Common myeloid progenitor, CD34-positive (primary cell): ENCODE measurements around the gene KLHL29.

ENCODE experiments used
- CTCF ChIA-PET: fragments of 350-600 bp; sonication (Branson Sonifier 250); formaldehyde crosslinking; loops from one replicate; lab custom pipeline; 2021; ENCODE audit warnings: antibody characterized with exemption; lab: Charles Lee
- POLR2A ChIA-PET: fragments of 350-600 bp; sonication (Branson Sonifier 250); formaldehyde crosslinking; loops from one replicate; lab custom pipeline; 2021; ENCODE audit warnings: antibody characterized with exemption; lab: Charles Lee
- DNase-seq, 3 donors: peaks; one replicate each; pipeline versions ENCODE4 v3.0.0 to v3.0.0-alpha.2; 2013
- H3K27ac ChIP-seq, 2 experiments: 1 replicate in 1 of 2; 2 replicates in 1 of 2; pipeline ENCODE4 v1.7.0; 2013; ENCODE audit warnings: inconsistent platforms in 2 of 2, low read length in 2 of 2, mild to moderate bottlenecking in 2 of 2, low read depth in 1 of 2, moderate library complexity in 1 of 2; ENCODE audit not compliant: severe bottlenecking in 2 of 2, insufficient read depth in 1 of 2, poor library complexity in 1 of 2
- H3K27me3 ChIP-seq, 5 experiments: replicated peaks in 2 of 5; 1 replicate in 3 of 5; 2 replicates in 2 of 5; pipeline versions ENCODE4 v1.6.1 to v1.7.0; 2013; ENCODE audit warnings: low read length in 4 of 5, mild to moderate bottlenecking in 2 of 5, moderate library complexity in 2 of 5, inconsistent platforms in 1 of 5; ENCODE audit not compliant: insufficient read depth in 5 of 5, control insufficient read depth in 4 of 5
- H3K36me3 ChIP-seq, 4 experiments: 1 replicate in 2 of 4; 2 replicates in 2 of 4; pipeline versions ENCODE4 v1.6.1 to v1.7.0; 2013; ENCODE audit warnings: low read length in 3 of 4, control low read depth in 1 of 4, mild to moderate bottlenecking in 1 of 4; ENCODE audit not compliant: control insufficient read depth in 4 of 4, insufficient read depth in 4 of 4
- H3K4me1 ChIP-seq, 4 experiments: 1 replicate in 3 of 4; 2 replicates in 1 of 4; pipeline versions ENCODE4 v1.6.1 to v1.7.1; 2013; ENCODE audit warnings: low read length in 3 of 4, mild to moderate bottlenecking in 3 of 4, control low read depth in 1 of 4, inconsistent platforms in 1 of 4, moderate library complexity in 1 of 4; ENCODE audit not compliant: control insufficient read depth in 4 of 4, insufficient read depth in 4 of 4; ENCODE audit errors: control extremely low read depth in 1 of 4
- H3K4me3 ChIP-seq, 7 experiments: 1 replicate in 4 of 7; 2 replicates in 3 of 7; pipeline versions ENCODE4 v1.5.1 to v1.7.0; 2013; ENCODE audit warnings: mild to moderate bottlenecking in 7 of 7, low read length in 6 of 7, moderate library complexity in 6 of 7, inconsistent platforms in 2 of 7, low read depth in 2 of 7, control low read depth in 1 of 7; ENCODE audit not compliant: insufficient read depth in 4 of 7, control insufficient read depth in 1 of 7; ENCODE audit errors: extremely low read depth in 1 of 7
- H3K9me3 ChIP-seq, 5 experiments: 1 replicate in 4 of 5; 2 replicates in 1 of 5; pipeline versions ENCODE4 v1.6.1 to v1.7.1; 2013; ENCODE audit warnings: low read length in 4 of 5, mild to moderate bottlenecking in 2 of 5, inconsistent platforms in 1 of 5, low read depth in 1 of 5, moderate library complexity in 1 of 5; ENCODE audit not compliant: control insufficient read depth in 4 of 5, insufficient read depth in 2 of 5; ENCODE audit errors: control extremely low read depth in 1 of 5
- WGBS: methylation state at CpG from one replicate; pipeline ENCODE4 v1.1.5; 2013; ENCODE audit not compliant: insufficient coverage; 5-methylcytosine and 5-hydroxymethylcytosine counted together

KLHL29 gene

DNA sequence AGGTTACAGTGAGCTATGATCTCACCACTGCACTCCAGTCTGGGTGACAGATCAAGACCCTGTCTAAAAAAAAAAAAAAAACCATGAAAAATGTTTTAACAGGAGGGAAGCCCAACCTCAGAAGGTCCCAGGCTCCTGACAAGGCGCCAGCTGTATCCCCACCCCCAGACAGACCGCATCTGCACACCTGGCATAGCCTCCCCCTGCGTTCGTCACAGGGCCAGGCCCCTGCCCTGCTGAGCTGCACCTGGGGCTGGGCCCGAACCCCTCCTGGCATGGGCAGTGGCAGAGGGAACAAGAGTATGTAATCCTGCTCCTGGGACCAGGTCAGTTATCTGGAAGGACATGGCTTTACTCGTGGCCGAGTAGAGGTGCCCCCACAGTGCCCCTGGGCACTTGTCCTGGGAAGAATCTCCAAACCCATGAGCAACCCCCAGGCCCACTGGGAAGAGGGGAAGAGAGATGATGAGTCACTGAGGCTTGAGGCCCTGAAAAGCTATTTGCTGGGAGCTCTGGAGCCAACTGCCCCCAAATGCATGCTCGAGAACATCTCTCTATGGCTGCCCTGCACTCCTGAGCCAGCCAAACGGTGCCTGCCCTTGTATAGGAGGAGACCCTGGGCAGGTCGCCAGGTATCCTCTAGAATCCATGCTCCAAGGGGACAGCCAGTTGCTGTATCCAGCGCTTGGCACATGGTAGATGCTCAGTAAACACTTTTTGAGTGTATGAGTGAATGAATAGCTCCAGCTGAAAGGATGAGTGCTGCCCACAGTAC lies 276.5 kb downstream of the KLHL29 start:
- no peak for DNase-seq
- WGBS, result 89% methylated on average over 7 of the region's 11 CpGs
- no peak overlapping the region for H3K27ac ChIP-seq
- H3K9me3 ChIP-seq, result no peaks in the 10 kb centered on the region
- CTCF ChIA-PET, result interaction anchor here (0.6 to 0.9 kb wide), 3 partner anchors 8 to 92 kb away, joined by 3 to 5 read pairs (median 3); no protein-coding TSS in a partner anchor
- H3K36me3 ChIP-seq, result no peaks in the 10 kb centered on the region
- no peak overlapping the region for H3K4me3 ChIP-seq
- H3K27me3 ChIP-seq, result peaks cover 0 to 41% (median 12%) of the 10 kb centered on the region in 5 experiments
- peaks cover 0 to 14% (median 8%) of the 10 kb centered on the region in 4 experiments for H3K4me1 ChIP-seq
- POLR2A ChIA-PET, result interaction anchor here (0.6 kb wide), 1 partner anchor 182 kb away, joined by 3 read pairs; no protein-coding TSS in a partner anchor

DNA sequence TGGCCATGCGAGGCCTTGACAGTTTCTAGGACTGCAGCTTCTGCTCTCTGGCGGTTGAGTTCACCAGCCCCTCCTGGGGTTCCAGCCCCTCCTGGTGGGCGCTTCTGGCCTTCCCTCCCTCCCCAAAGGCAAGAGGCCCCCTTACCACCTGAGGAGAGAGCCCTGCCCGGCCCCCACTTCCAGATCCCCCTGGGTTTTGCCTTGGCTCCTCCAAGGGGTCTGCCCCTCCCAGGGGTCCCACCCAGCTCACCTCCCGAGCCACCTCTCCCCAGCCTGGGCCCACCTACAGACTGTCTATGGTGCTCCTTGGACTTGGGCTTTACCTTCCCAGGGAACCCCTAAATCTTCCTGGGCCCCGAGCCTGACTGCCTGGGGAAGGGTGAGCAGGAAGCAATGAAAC lies 277.5 kb downstream of the KLHL29 start:
- POLR2A ChIA-PET, result no interaction called here
- peaks cover 0 to 14% (median 8%) of the 10 kb centered on the region in 4 experiments for H3K4me1 ChIP-seq
- no peaks in the 10 kb centered on the region for H3K36me3 ChIP-seq
- H3K9me3 ChIP-seq, result no peaks in the 10 kb centered on the region
- no peak overlapping the region for H3K4me3 ChIP-seq
- WGBS, result 86% methylated on average over 3 of the region's 6 CpGs
- H3K27me3 ChIP-seq, result peaks cover 0 to 41% (median 13%) of the 10 kb centered on the region in 5 experiments
- H3K27ac ChIP-seq, result no peak overlapping the region
- CTCF ChIA-PET, result interaction anchor here (0.9 kb wide), 1 partner anchor 93 kb away, joined by 3 read pairs; no protein-coding TSS in a partner anchor
- DNase-seq, result no peak

DNA sequence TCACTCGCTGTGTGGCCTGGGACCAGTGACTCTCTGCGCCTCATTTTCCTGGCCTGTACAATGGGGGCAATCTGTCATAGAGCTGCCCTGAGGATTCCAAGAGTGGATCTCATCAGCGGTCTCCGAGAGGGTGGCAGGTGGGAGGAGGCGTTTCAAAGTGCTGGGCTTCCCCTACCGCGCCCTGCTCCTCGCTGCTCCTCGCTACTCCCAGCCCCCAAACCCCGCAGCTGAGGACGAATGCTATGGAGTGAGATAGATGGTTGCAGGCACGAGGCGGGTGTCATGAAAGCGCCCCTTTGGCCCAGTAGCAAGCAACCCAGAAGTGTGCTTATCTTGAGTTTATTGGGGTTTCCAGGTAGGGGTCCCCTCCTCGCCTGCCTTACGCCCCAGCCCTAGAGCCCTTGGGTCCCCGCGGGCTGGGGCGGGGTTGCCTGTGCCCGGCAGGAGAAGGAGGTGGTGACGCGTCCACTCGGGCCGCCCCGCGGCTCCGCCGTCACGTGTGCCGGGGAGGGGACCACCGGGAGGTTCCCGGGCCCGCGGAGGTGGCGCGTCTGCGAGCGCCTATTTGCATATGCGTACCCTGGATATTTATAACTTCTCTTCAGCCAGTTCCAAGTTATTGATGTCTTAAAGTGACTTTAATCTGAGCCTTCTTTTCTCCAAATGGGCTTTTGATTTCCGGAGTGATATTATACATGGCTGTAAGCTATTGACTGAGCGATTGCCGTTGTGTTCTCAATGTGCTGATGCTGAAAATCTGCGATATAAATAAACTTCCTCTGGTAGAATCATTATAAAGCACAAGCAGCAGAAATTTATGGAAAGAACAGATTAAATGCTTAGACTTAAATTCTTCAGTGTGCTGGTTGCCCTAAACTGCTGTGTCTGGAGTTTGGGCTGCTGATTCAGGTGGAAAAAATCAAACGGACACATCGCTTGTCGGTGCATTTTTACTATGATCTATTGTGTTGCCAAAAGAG lies 278.3 kb downstream of the KLHL29 start:
- Histone ChIP-seq H3K27ac (no peak overlapping the region), H3K36me3 (no peaks in the 10 kb centered on the region), H3K9me3 (no peaks in the 10 kb centered on the region), H3K4me1 (peaks cover 0 to 11% (median 6%) of the 10 kb centered on the region in 4 experiments), H3K27me3 (peaks cover 0 to 41% (median 19%) of the 10 kb centered on the region in 5 experiments), H3K4me3 (peak overlapping the region in 2 of 7 experiments; percentile 15 to 28)
- WGBS, result 28% methylated on average over 39 of the region's 46 CpGs
- ChIA-PET CTCF (no interaction called here), POLR2A (no interaction called here)
- peak in 2 of 3 donors; percentile 11 to 28 for DNase-seq

DNA sequence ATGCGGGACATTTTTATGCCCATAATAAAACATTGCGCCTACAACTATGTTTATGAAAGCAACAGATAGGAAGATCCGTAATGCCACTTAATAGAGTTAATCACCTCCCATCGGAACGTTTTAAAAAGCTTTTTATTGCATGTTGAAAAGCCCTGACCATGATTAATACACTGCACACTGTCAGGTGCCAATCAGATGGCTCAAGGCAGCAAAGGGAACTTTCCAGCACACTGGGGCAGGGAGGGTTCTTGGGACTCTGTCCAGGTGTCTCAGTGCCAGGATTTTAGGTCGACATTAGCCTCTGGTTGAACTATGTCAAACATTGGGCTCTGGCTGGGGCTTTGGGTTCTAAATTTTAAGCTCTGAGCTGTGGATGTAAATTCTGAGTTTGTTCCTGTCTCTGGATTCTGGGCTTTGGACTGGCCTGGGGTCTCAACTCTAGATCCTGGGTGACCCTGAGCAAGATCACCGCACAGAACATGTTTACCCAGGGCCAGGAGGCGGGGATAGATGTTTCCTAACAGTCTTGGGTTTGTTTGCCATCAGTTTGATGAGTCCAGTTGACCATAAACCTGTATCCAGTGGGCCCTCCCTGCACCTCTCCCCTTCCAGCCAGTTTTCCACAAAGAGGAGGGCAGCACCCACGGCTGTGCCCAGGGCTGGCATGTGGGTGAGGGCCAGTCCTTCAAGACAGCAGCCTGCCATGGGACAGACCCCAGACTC lies 279.2 kb downstream of the KLHL29 start:
- Histone ChIP-seq H3K4me1 (peaks cover 0 to 2% (median under 1%) of the 10 kb centered on the region in 4 experiments), H3K9me3 (no peaks in the 10 kb centered on the region), H3K36me3 (no peaks in the 10 kb centered on the region), H3K27ac (no peak overlapping the region), H3K27me3 (peaks cover 0 to 41% (median 19%) of the 10 kb centered on the region in 5 experiments), H3K4me3 (no peak overlapping the region)
- 78% methylated on average over 7 of the region's 9 CpGs for WGBS
- POLR2A ChIA-PET, result no interaction called here
- CTCF ChIA-PET, result no interaction called here
- no peak for DNase-seq

DNA sequence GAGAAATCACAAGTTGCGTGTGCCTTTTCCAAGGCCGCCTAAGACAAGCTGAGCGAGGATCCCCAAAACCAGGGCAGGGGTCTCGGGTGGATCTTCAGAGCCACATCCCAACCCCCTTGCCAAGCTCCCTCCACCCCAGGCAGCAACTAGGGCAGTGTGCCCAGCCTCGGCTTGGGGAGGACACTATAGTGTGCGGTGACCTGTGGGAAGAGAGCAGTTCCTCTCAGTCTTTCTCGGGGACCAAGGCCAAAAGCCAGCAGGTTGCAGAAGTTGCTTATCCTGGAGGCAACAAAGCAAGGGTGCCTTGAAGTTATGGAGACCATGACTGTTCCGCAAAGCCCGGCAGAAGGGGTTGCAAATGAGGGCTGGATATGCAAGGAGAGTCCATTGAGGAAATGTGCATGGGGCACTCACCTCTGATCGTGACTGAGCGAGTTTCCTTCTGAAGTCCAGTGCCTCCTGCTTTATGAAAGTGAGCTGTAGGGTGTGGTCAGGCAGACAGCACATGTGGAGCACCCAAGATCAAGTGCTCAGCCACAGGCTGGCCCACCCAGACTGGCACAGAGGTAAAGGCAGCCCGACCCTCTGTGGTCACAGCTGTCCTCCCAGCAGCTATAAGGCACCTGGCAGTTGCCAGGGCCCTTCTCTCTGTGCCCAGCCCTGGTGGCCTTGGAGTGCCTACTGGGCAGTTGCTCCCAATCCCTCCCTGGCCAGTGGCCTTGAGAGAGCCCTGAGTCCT lies 281.4 kb downstream of the KLHL29 start:
- Histone ChIP-seq H3K4me1 (peaks cover 0 to 2% (median 0%) of the 10 kb centered on the region in 4 experiments), H3K27ac (no peak overlapping the region), H3K9me3 (no peaks in the 10 kb centered on the region), H3K4me3 (no peak overlapping the region), H3K27me3 (peaks cover 0 to 39% (median 19%) of the 10 kb centered on the region in 5 experiments), H3K36me3 (no peaks in the 10 kb centered on the region)
- POLR2A ChIA-PET, result no interaction called here
- 92% methylated on average over 12 of the region's 12 CpGs for WGBS
- DNase-seq, result no peak
- CTCF ChIA-PET, result no interaction called here

DNA sequence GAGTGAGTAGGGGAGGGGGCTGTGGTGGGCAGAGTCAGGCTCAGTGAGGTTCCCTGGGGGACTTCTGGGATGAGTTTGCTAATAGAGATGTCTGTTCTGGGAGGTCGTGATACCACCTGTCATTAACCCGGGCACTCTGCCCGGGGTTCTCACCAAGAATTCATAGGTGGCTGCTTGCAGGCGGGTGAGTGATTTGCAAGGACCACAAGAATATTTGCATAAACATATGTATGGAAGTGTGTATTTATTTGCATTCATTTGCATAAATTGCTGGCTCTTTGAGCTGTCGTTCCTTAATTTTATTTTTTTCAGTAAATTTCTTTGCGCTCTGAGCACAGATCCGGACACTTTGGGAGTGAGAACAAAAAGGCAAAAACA lies 282.0 kb downstream of the KLHL29 start:
- ChIA-PET POLR2A (no interaction called here), CTCF (no interaction called here)
- H3K4me1 ChIP-seq, result peaks cover 0 to 2% (median 0%) of the 10 kb centered on the region in 4 experiments
- H3K27ac ChIP-seq, result no peak overlapping the region
- no peak overlapping the region for H3K4me3 ChIP-seq
- no peaks in the 10 kb centered on the region for H3K9me3 ChIP-seq
- DNase-seq, result no peak
- peaks cover 0 to 34% (median 22%) of the 10 kb centered on the region in 5 experiments for H3K27me3 ChIP-seq
- WGBS, result 97% methylated on average over 7 of the region's 7 CpGs
- H3K36me3 ChIP-seq, result no peaks in the 10 kb centered on the region
